HG02763 (cell line): Measurements from ENCODE around the gene SESN1.
"Not testable (repeated sequence)": the region's sequence is repeated elsewhere in the genome, so short reads cannot be mapped to it uniquely, and the experiment has no call there.

ENCODE experiments used
- ATAC-seq: cut with Tn5 transposase; IDR thresholded peaks from one replicate; pipeline ENCODE4 v1.9.1; 2021; ENCODE audit warnings: mild to moderate bottlenecking, moderate library complexity; ENCODE audit not compliant: unreplicated experiment

SESN1 gene

GRCh38 chr6:109002882-109003281, 91.8 kb downstream of the SESN1 start:
- no peak for ATAC-seq

GRCh38 chr6:109002051-109002697, 92.5 kb downstream of the SESN1 start:
- no peak for ATAC-seq

DNA sequence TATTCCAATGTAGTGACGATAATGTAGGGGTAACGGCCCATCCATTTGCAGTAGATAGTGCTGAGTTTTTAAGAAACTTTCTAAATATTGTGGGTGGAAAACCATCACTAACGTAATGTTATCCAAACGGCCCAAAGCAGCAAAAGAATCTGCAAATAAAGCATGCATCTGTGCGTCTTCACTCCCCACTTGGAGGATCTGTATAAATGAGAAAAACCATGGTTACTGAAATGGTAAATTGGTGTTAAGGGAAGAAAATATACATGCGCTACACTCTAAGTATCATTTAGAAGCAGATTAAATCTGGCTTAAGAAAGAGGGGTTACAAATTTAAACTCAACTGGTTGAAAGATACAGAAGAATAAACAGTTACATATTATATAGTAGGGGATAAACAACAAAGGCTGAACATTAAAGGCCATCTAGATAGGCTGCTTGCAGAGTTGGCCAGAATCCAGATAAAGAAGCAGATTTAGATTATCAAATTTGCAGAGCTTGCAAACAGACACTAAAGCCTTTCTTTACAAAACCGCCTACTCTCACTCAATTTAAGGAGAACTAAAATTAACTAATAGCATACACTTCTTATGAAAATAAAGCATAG, 93.3 kb downstream of the SESN1 start:
- ATAC-seq = no peak

DNA sequence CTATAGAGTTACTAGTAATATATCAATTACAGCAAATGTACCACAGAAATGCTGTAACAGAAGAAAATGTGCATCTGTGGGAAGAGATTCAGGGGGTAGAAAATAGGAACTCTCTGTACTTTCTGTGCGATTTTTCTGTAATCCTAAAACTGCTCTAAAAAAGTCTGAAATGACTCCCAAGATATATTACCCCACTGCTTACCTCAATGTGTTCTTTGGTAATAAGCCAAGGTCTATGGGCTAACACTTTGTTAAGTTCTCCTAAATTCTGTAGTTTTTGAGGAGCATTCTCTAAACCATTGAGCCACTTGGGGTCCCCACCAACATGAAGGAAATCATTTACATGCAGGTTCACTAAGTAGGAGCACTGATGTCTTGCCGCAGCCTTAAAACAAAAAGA, 94.4 kb downstream of the SESN1 start:
- no peak for ATAC-seq

GRCh38 chr6:108999428-108999827, 95.2 kb downstream of the SESN1 start:
- ATAC-seq = no peak

- no peak for ATAC-seq
These were observed 96.2 kb downstream of the SESN1 start for GRCh38 chr6:108998485-108998884.

- ATAC-seq = no peak
These were observed 98.4 kb downstream of the SESN1 start for GRCh38 chr6:108996208-108996607.

- no peak for ATAC-seq
These were observed 99.3 kb downstream of the SESN1 start for GRCh38 chr6:108995296-108995695.

- ATAC-seq = no peak
These were observed 100.8 kb downstream of the SESN1 start for GRCh38 chr6:108993876-108994275.

GRCh38 chr6:108989700-108990099, 104.9 kb downstream of the SESN1 start:
- no peak for ATAC-seq

DNA sequence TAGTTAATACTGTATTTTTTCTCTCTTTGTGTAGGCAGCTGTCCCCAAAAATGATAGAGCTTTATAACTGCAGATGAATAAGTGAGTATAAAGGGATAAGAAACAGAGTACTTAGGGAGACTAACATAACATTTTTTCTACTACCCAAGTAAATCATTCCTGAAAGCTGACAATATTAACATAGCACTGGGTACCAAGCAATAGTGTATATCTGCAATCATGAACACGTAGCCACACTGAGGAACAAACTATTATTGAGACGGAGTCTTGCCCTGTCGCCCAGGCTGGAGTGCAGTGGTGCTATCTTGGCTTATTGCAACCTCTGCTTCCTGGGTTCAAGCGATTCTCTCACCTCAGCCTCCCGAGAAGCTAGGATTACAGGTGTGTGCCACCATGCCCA, 105.9 kb downstream of the SESN1 start:
- no peak for ATAC-seq

DNA sequence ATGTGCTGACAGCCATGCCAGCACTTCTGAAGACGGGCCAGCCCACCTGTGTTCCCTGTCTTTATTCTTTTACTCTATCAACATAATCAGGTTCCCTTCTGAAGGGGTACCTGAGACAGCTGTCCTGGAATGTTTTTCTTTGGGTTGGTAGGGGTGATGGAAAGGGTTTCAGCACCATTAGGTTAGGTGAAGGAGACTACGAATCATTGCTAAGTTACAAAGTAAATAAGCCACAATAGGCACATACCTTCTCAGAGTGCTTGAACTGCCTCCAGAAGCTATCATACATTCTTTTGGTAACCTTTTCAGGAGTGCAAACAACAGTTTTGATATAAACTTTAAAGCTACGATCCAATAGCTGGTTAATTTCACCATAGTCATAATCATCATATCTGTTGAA, 106.3 kb downstream of the SESN1 start:
- ATAC-seq = no peak

GRCh38 chr6:108987156-108987555, 107.5 kb downstream of the SESN1 start:
- ATAC-seq = no peak

- no peak for ATAC-seq
These were observed 109.3 kb downstream of the SESN1 start for GRCh38 chr6:108985301-108985700.

- ATAC-seq = no peak
These were observed 111.5 kb downstream of the SESN1 start for GRCh38 chr6:108983151-108983550.

- no peak for ATAC-seq
These were observed 112.2 kb downstream of the SESN1 start for GRCh38 chr6:108982154-108983113.

GRCh38 chr6:108978638-108979037, 116.0 kb downstream of the SESN1 start:
- ATAC-seq = not testable (repeated sequence)

DNA sequence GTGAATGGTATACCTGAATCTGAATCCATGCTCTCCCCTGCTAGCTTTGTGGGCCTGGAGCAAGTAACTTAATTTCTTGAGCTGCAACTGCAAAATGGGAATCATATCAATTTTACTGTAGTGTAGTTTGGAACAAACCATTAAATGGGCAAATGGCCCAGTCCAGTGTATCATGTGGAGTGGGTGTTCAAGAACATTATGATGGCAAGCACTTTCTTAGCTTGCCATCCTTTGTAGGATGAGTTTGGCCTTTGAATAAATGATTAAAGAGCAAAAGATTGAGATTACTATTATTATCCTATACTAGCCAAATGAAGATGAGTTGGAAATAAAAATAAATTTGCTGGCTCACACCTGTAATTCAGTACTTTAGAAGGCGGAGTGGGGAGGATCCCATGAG, 120.4 kb downstream of the SESN1 start:
- ATAC-seq = no peak

DNA sequence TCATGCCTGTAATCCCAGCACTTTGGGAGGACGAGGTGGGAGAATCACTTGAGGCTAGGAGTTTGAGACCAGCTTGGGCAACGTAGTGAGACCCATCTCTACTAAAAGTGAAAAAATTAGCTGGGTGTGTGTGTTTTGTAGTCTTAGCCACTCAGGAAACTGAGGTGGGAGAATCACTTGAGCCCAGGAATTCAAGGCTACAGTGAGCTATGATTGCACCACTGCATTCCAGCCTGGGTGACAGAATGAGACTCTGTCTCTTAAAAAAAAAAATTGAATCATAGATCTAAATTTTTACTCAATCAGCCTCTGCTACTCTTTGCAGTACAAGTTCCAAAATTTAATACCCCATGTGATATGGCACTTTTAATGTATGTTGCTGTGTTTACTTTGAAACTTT, 124.9 kb downstream of the SESN1 start:
- ATAC-seq = no peak

- ATAC-seq = no peak
These were observed 126.0 kb downstream of the SESN1 start for GRCh38 chr6:108968325-108969316.
